SK-N-SH (cell line): Measurements from ENCODE around the gene JADE2. TPM values are rescaled to one million over a fixed set of nuclear protein-coding genes. Genes with fewer than 3 reads are reported as not detected.

ENCODE experiments used
- CTCF ChIA-PET: fragments of 300-600, 350-600 bp; formaldehyde crosslinking; extraction: SDS; loops from one replicate; lab custom pipeline; 2021; lab: Yijun Ruan, JAX
- POLR2A ChIA-PET: fragments of 350-600 bp; sonication (Branson Sonifier 250); formaldehyde crosslinking; extraction: SDS; loops from one replicate; lab custom pipeline; 2020; ENCODE audit warnings: antibody characterized with exemption, inconsistent platforms; lab: Yijun Ruan, JAX
- DNase-seq: peaks from one replicate; pipeline ENCODE4 v3.0.0; 2012
- H2AFZ ChIP-seq: fragments of 200-600 bp; sonication (generic); 2 replicates; pipeline ENCODE4 v1.8.1; 2016; ENCODE audit warnings: antibody characterized with exemption, mild to moderate bottlenecking, low read depth
- H3F3A ChIP-seq: fragments of 200-600 bp; sonication (generic); replicated peaks from 2 replicates; pipeline ENCODE3; 2016; ENCODE audit warnings: antibody characterized with exemption, mild to moderate bottlenecking; ENCODE audit not compliant: insufficient read depth
- H3K27ac ChIP-seq, 2 experiments: fragments of 200-500 bp in 1 of 2; fragments of 200-600 bp in 1 of 2; sonication (Bioruptor generic) in 1 of 2; sonication (generic), shearing (Covaris generic) in 1 of 2; 2 replicates each; pipeline versions ENCODE4 v1.5.1 to v1.6.1; 2014 to 2016; ENCODE audit warnings: low read depth in 2 of 2, inconsistent platforms in 1 of 2, low read length in 1 of 2, mild to moderate bottlenecking in 1 of 2, mixed read lengths in 1 of 2
- H3K27me3 ChIP-seq: fragments of 200-600 bp; sonication (generic), shearing (Covaris generic); 2 replicates; pipeline ENCODE4 v1.6.1; 2016; ENCODE audit warnings: mixed run types; ENCODE audit not compliant: insufficient read depth
- H3K36me3 ChIP-seq, 2 experiments: fragments of 200-500 bp in 1 of 2; fragments of 200-600 bp in 1 of 2; sonication (Bioruptor generic) in 1 of 2; sonication (generic) in 1 of 2; replicated peaks in 1 of 2; 2 replicates each; pipeline versions ENCODE3 to v1.5.1; 2014 to 2016; ENCODE audit warnings: low read length in 1 of 2, mild to moderate bottlenecking in 1 of 2; ENCODE audit not compliant: insufficient read depth in 2 of 2, control insufficient read depth in 1 of 2
- H3K4me1 ChIP-seq, 2 experiments: fragments of 200-500 bp in 1 of 2; fragments of 200-600 bp in 1 of 2; sonication (Bioruptor generic) in 1 of 2; sonication (generic), shearing (Covaris generic) in 1 of 2; 2 replicates each; pipeline versions ENCODE4 v1.5.1 to v1.6.1; 2014 to 2016; ENCODE audit warnings: low read depth in 1 of 2, low read length in 1 of 2, mixed run types in 1 of 2; ENCODE audit not compliant: insufficient read depth in 2 of 2, control insufficient read depth in 1 of 2
- H3K4me2 ChIP-seq: fragments of 200-600 bp; sonication (generic), shearing (Covaris generic); 2 replicates; pipeline ENCODE4 v1.6.1; 2017; ENCODE audit warnings: mixed run types
- H3K4me3 ChIP-seq, 2 experiments: fragments of 200-500 bp in 1 of 2; fragments of 200-600 bp in 1 of 2; sonication (Bioruptor generic) in 1 of 2; sonication (generic), shearing (Covaris generic) in 1 of 2; 2 replicates each; pipeline versions ENCODE4 v1.5.1 to v1.8.1; 2014 to 2016; ENCODE audit warnings: low read depth in 2 of 2, inconsistent platforms in 1 of 2, low read length in 1 of 2, mild to moderate bottlenecking in 1 of 2, mixed read lengths in 1 of 2, moderate library complexity in 1 of 2
- H3K79me2 ChIP-seq: fragments of 200-600 bp; sonication (generic); 2 replicates; pipeline ENCODE4 v1.8.1; 2017; ENCODE audit warnings: mild to moderate bottlenecking; ENCODE audit not compliant: insufficient read depth
- H3K9ac ChIP-seq: fragments of 200-600 bp; sonication (generic); 2 replicates; pipeline ENCODE4 v1.6.1; 2017; ENCODE audit warnings: mixed run types
- H3K9me2 ChIP-seq: fragments of 200-600 bp; sonication (generic); 2 replicates; pipeline ENCODE4 v1.6.1; 2017; ENCODE audit warnings: mixed run types
- H3K9me3 ChIP-seq: fragments of 200-600 bp; sonication (generic); 2 replicates; pipeline ENCODE4 v1.6.1; 2017; ENCODE audit warnings: mixed run types, mild to moderate bottlenecking, moderate library complexity
- H4K20me1 ChIP-seq: fragments of 200-600 bp; sonication (generic); 2 replicates; pipeline ENCODE4 v1.6.1; 2017; ENCODE audit warnings: mild to moderate bottlenecking, mixed run types; ENCODE audit not compliant: insufficient read depth
- CHD2 ChIP-seq: fragments of 150-350 bp; IDR thresholded peaks from 2 replicates; pipeline ENCODE4 v1.6.1; 2018; ENCODE audit warnings: low read length; ENCODE audit not compliant: partially characterized antibody
- CTCF ChIP-seq: fragments of 200-600 bp; sonication (generic); IDR thresholded peaks from 2 replicates; pipeline ENCODE4 v1.6.1; 2017; ENCODE audit warnings: antibody characterized with exemption, mild to moderate bottlenecking, moderate library complexity
- ELF1 ChIP-seq: IDR thresholded peaks from 2 replicates; pipeline ENCODE4 v1.4.0; 2012
- EP300 ChIP-seq, 2 experiments: IDR thresholded peaks; 2 replicates each; pipeline versions ENCODE4 v1.4.0 to v1.6.1; 2012; ENCODE audit warnings: borderline replicate concordance in 1 of 2, low read depth in 1 of 2, low read length in 1 of 2
- EZH2phosphoT487 ChIP-seq: fragments of 200-600 bp; sonication (generic); IDR thresholded peaks from 2 replicates; pipeline ENCODE4 v1.6.1; 2017; ENCODE audit warnings: low read depth, mixed run types, mild to moderate bottlenecking, antibody characterized with exemption, moderate library complexity, borderline replicate concordance
- GABPA ChIP-seq: IDR thresholded peaks from 2 replicates; pipeline ENCODE4 v1.4.0; 2012; ENCODE audit warnings: low read depth, mild to moderate bottlenecking
- GATA2 ChIP-seq: sonication (generic); formaldehyde crosslinking; IDR thresholded peaks from 2 replicates; pipeline ENCODE4 v1.5.0; 2020; ENCODE audit warnings: mild to moderate bottlenecking, missing genetic modification reagents
- IRF3 ChIP-seq: fragments of 150-350 bp; IDR thresholded peaks from 2 replicates; pipeline ENCODE4 v1.6.1; 2016; ENCODE audit warnings: mild to moderate bottlenecking, low read depth, low read length
- JUND ChIP-seq: IDR thresholded peaks from 2 replicates; pipeline ENCODE4 v1.4.0; 2012
- MAX ChIP-seq: IDR thresholded peaks from 2 replicates; pipeline ENCODE4 v1.4.0; 2012; ENCODE audit warnings: low read depth
- MEF2A ChIP-seq: IDR thresholded peaks from 2 replicates; pipeline ENCODE4 v1.4.0; 2012; ENCODE audit warnings: low read depth, borderline replicate concordance
- MXI1 ChIP-seq: IDR thresholded peaks from 2 replicates; pipeline ENCODE4 v1.6.1; 2012; ENCODE audit warnings: mild to moderate bottlenecking, low read depth, low read length, improper control_type of control experiment
- NFIC ChIP-seq: IDR thresholded peaks from 2 replicates; pipeline ENCODE4 v1.4.0; 2012; ENCODE audit warnings: borderline replicate concordance
- NRF1 ChIP-seq: IDR thresholded peaks from 2 replicates; pipeline ENCODE4 v1.6.1; 2012; ENCODE audit warnings: low read depth, mild to moderate bottlenecking, low read length
- PBX3 ChIP-seq: IDR thresholded peaks from 2 replicates; pipeline ENCODE4; 2012
- POLR2AphosphoS5 ChIP-seq: IDR thresholded peaks from 2 replicates; pipeline ENCODE4 v1.6.1; 2012; ENCODE audit warnings: low read depth, low read length
- RAD21 ChIP-seq: IDR thresholded peaks from 2 replicates; pipeline ENCODE4 v1.6.1; 2012; ENCODE audit warnings: mild to moderate bottlenecking, low read length
- RCOR1 ChIP-seq: fragments of 150-350 bp; IDR thresholded peaks from 2 replicates; pipeline ENCODE4 v1.6.1; 2017; ENCODE audit warnings: antibody characterized with exemption, low read length
- REST ChIP-seq: IDR thresholded peaks from 2 replicates; pipeline ENCODE4 v1.6.1; 2012; ENCODE audit warnings: mild to moderate bottlenecking, low read depth, low read length, moderate library complexity
- RFX5 ChIP-seq: IDR thresholded peaks from 2 replicates; pipeline ENCODE4 v1.6.1; 2012; ENCODE audit warnings: mild to moderate bottlenecking, improper control_type of control experiment, low read length
- RXRA ChIP-seq: IDR thresholded peaks from 2 replicates; pipeline ENCODE4 v1.4.0; 2012; ENCODE audit warnings: low read depth, mild to moderate bottlenecking, borderline replicate concordance
- SIN3A ChIP-seq: IDR thresholded peaks from 2 replicates; pipeline ENCODE4 v1.6.1; 2012; ENCODE audit warnings: low read depth, mild to moderate bottlenecking, low read length, moderate library complexity, borderline replicate concordance
- SMC3 ChIP-seq: IDR thresholded peaks from 2 replicates; pipeline ENCODE4 v1.6.1; 2012; ENCODE audit warnings: low read depth, low read length, improper control_type of control experiment
- TEAD4 ChIP-seq: IDR thresholded peaks from 2 replicates; pipeline ENCODE4 v1.4.0; 2012; ENCODE audit warnings: mild to moderate bottlenecking, borderline replicate concordance; ENCODE audit not compliant: insufficient read depth
- USF2 ChIP-seq: fragments of 150-350 bp; IDR thresholded peaks from 2 replicates; pipeline ENCODE4 v1.6.1; 2017; ENCODE audit warnings: antibody characterized with exemption, low read length, low read depth, borderline replicate concordance
- WGBS: methylation state at CpG from one replicate; pipeline ENCODE4 v1.1.6; 2017; ENCODE audit warnings: low lambda C conversion rate; 5-methylcytosine and 5-hydroxymethylcytosine counted together
- polyA plus RNA-seq, 3 experiments: library from polyadenylated mRNA; depleted of rRNA; stranded (reverse); fragments of >200 nt; gene quantifications; 2 replicates each; pipeline ENCODE4 v1.2.3, GENCODE V29; 2012

Gene JADE2
- polyA plus RNA-seq, 1 of the 3 experiments (the other 2 are of a cell fraction) = 25.7 TPM

- Histone ChIP-seq H3K4me1 (peaks cover 51 to 60% of the 10 kb centered on the region in 2 experiments), H3K79me2 (peaks cover 21% of the 10 kb centered on the region), H3K9ac (peak overlapping the region; percentile 26; the same call in 1 of the 2 replicates), H3K9me3 (no peaks in the 10 kb centered on the region), H3K27ac (peak overlapping the region; percentile 89 to 98), H2AFZ (no peak overlapping the region), H3K36me3 (peaks cover 7 to 16% of the 10 kb centered on the region in 2 experiments), H3K9me2 (no peaks in the 10 kb centered on the region), H4K20me1 (peaks cover 6% of the 10 kb centered on the region; the same call in 1 of the 2 replicates), H3K27me3 (no peaks in the 10 kb centered on the region), H3F3A (peaks cover 40% of the 10 kb centered on the region), H3K4me3 (no peak overlapping the region), H3K4me2 (peak overlapping the region; percentile 50)
- ChIA-PET CTCF (interaction anchor here (0.6 to 3.8 kb wide), 6 partner anchors 14 to 252 kb away, joined by 3 to 28 read pairs (median 11); partner anchors contain the start of gene JADE2), POLR2A (interaction anchor here (0.8 to 1.2 kb wide), 5 partner anchors 13 to 30 kb away, joined by 3 to 6 read pairs (median 3); partner anchors contain the start of gene JADE2)
- peak; percentile 90 for DNase-seq
- 17% methylated on average over 10 of the region's 11 CpGs for WGBS
- TF ChIP-seq JUND (peak; percentile 84; the same call in 1 of the 2 replicates), MAX (peak; percentile 76), SMC3 (peak; percentile 1; the same call in 1 of the 2 replicates), CHD2 (peak; percentile 44), RFX5 (no peak), NFIC (peak; percentile 92), POLR2AphosphoS5 (peak; percentile 18; the same call in 1 of the 2 replicates), EP300 (IDR thresholded peaks at IDR 0.05; ENCODE audit: borderline replicate concordance in 1 of 2, low read depth in 1 of 2, low read length in 1 of 2) (peak in 1 of 2 experiments; percentile 54; a peak in 2 of 4 replicates), REST (no peak), GABPA (no peak), PBX3 (peak; percentile 81), RAD21 (no peak; the same call in 1 of the 2 replicates), RXRA (peak; percentile 95; the same call in 1 of the 2 replicates), IRF3 (no peak), ELF1 (no peak), SIN3A (peak; percentile 72; the same call in 1 of the 2 replicates), EZH2phosphoT487 (no peak), RCOR1 (peak; percentile 56; the same call in 1 of the 2 replicates), GATA2 (CRISPR knock-in tag) (no peak), TEAD4 (0 out of 2 replicates have a peak, but pooled peaks have one; percentile 50), NRF1 (no peak), USF2 (no peak), CTCF (peak; percentile 17; the same call in 1 of the 2 replicates), MEF2A (no peak), MXI1 (peak; percentile 69)
Measured at GRCh38 chr5:134555890-134556311, 30.4 kb downstream of the JADE2 start.
